HepG2 (cell line): ENCODE results near the gene RASA3. TPM values are rescaled to one million over a fixed set of nuclear protein-coding genes. Genes with fewer than 3 reads are reported as not detected.
A peak's percentile ranks its signal among the peaks of the same experiment; 100 is the strongest.

Source experiments
- ATAC-seq: fragments of 200-7000 bp; cut with Tn5 transposase; 3 replicates; pipeline ENCODE4 v1.9.1; 2020; ENCODE audit warnings: mild to moderate bottlenecking, moderate library complexity
- Bru-seq: library from RNA; stranded (reverse); fragments of 400-500 nt; gene quantifications from one replicate; lab custom pipeline; 2021; lab: Mats Ljungman, UMichigan
- BruChase-seq, 2 experiments: library from RNA; stranded (reverse); fragments of 400-500 nt; gene quantifications; one replicate each; lab custom pipeline; 2021; lab: Mats Ljungman, UMichigan
- BruUV-seq: library from RNA; stranded (reverse); fragments of 400-500 nt; replicated peaks from 2 replicates; lab custom pipeline; 2021; lab: Mats Ljungman, UMichigan
- CTCF ChIA-PET: fragments of 300-600 bp; formaldehyde crosslinking; extraction: SDS; loops from one replicate; lab custom pipeline; 2021; ENCODE audit warnings: low total read pairs, inconsistent platforms, low intra/inter-chr PET ratio; lab: Yijun Ruan, JAX
- POLR2A ChIA-PET: fragments of 350-600 bp; sonication (Branson Sonifier 250); formaldehyde crosslinking; loops from one replicate; lab custom pipeline; 2020; ENCODE audit warnings: antibody characterized with exemption, inconsistent platforms; lab: Yijun Ruan, JAX
- DNase-seq: peaks from one replicate; pipeline ENCODE4 v3.0.0-alpha.2; 2015; ENCODE audit warnings: low spot score
- FAIRE-seq: peaks from 3 replicates; lab custom pipeline; 2011; peaks lifted over from hg19 to GRCh38; lab: Jason Lieb, UNC
- H2AFZ ChIP-seq: one replicate; pipeline ENCODE4 v1.6.1; 2011; ENCODE audit warnings: low read length, inconsistent platforms
- H3K27ac ChIP-seq: fragments of 300-600 bp; 3 replicates; pipeline ENCODE4 v1.8.0; 2011; ENCODE audit warnings: mixed run types, mild to moderate bottlenecking, mixed read lengths, low read length, inconsistent platforms; ENCODE audit not compliant: insufficient read depth; ENCODE audit errors: extremely low read length
- H3K27me3 ChIP-seq, 2 experiments: fragments of 200-600 bp in 1 of 2; 2 replicates in 1 of 2; 3 replicates in 1 of 2; pipeline versions ENCODE4 v1.6.0 to v1.8.0; 2011; ENCODE audit warnings: low read length in 2 of 2, mild to moderate bottlenecking in 2 of 2, moderate library complexity in 2 of 2, inconsistent platforms in 1 of 2; ENCODE audit not compliant: insufficient read depth in 2 of 2, control insufficient read depth in 1 of 2
- H3K36me3 ChIP-seq, 2 experiments: fragments of 200-600 bp in 1 of 2; replicated peaks in 1 of 2; 2 replicates in 1 of 2; 3 replicates in 1 of 2; pipeline versions ENCODE4 v1.5.1 to v1.8.0; 2011; ENCODE audit warnings: low read length in 2 of 2, inconsistent platforms in 1 of 2; ENCODE audit not compliant: insufficient read depth in 2 of 2, control insufficient read depth in 1 of 2
- H3K4me1 ChIP-seq: 2 replicates; pipeline ENCODE4 v1.5.1; 2012; ENCODE audit warnings: low read length, inconsistent platforms; ENCODE audit not compliant: insufficient read depth
- H3K4me2 ChIP-seq: 2 replicates; pipeline ENCODE4 v1.6.0; 2011; ENCODE audit warnings: low read depth, low read length, inconsistent platforms
- H3K4me3 ChIP-seq, 3 experiments: fragments of 200-600 bp in 1 of 3; sonication (generic), shearing (Covaris generic) in 1 of 3; replicated peaks in 1 of 3; 2 replicates each; pipeline ENCODE4 v1.5.1; 2011 to 2016; ENCODE audit warnings: low read length in 3 of 3, inconsistent platforms in 2 of 3, low read depth in 2 of 3, mild to moderate bottlenecking in 2 of 3, control low read depth in 1 of 3, mixed read lengths in 1 of 3; ENCODE audit not compliant: insufficient read depth in 1 of 3
- H3K79me2 ChIP-seq: one replicate; pipeline ENCODE4 v1.6.1; 2011; ENCODE audit warnings: low read length, inconsistent platforms; ENCODE audit not compliant: insufficient read depth
- H3K9ac ChIP-seq: 2 replicates; pipeline ENCODE4 v1.6.0; 2011; ENCODE audit warnings: mild to moderate bottlenecking, low read depth, low read length, inconsistent platforms; ENCODE audit not compliant: insufficient read depth
- H3K9me3 ChIP-seq: 2 replicates; pipeline ENCODE4 v1.5.1; 2012; ENCODE audit warnings: mild to moderate bottlenecking, low read length
- H4K20me1 ChIP-seq: 2 replicates; pipeline ENCODE4 v1.6.0; 2011; ENCODE audit warnings: inconsistent platforms, mild to moderate bottlenecking, low read length, moderate library complexity; ENCODE audit not compliant: insufficient read depth
- CENPX ChIP-seq: sonication (generic); formaldehyde crosslinking; IDR thresholded peaks from 2 replicates; pipeline ENCODE4 v1.9.0; 2021; ENCODE audit warnings: mild to moderate bottlenecking, missing genetic modification reagents, moderate library complexity
- ZFY ChIP-seq: sonication (generic); formaldehyde crosslinking; IDR thresholded peaks from 2 replicates; pipeline ENCODE4 v1.4.0; 2020; ENCODE audit warnings: missing genetic modification reagents
- WGBS: methylation state at CpG from one replicate; pipeline ENCODE4 v1.1.6; 2017; ENCODE audit warnings: low lambda C conversion rate; 5-methylcytosine and 5-hydroxymethylcytosine counted together
- in situ Hi-C: cut with HindIII; loops from 2 replicates; pipeline ENCODE4 v1.10.0; 2017; ENCODE audit warnings: low pct_unique_long_range_greater_than_20kb; ENCODE audit not compliant: extremely low pct_ligation_motif_present
- intact Hi-C: fragments of 100-400 bp; cut with micrococcal nuclease; formaldehyde crosslinking; loops from one replicate; pipeline ENCODE4 v1.10.0; 2022; ENCODE audit not compliant: unreplicated experiment
- long read RNA-seq, 2 experiments: library from RNA in 1 of 2; library from polyadenylated mRNA in 1 of 2; stranded (forward) in 1 of 2; unstranded in 1 of 2; transcript quantifications; one replicate each; pipeline ENCODE4 v2.0.0, GENCODE V29; 2019 to 2022
- polyA minus RNA-seq, 3 experiments: library from RNA; depleted of rRNA, polyadenylated mRNA; stranded (reverse); fragments of >200 nt; gene quantifications; 2 replicates each; pipeline ENCODE4 v1.2.3, GENCODE V29; 2011; ENCODE audit warnings: low replicate concordance in 1 of 3
- polyA plus RNA-seq, 8 experiments: library from polyadenylated mRNA; depleted of rRNA in 3 of 8; stranded (reverse) in 7 of 8; unstranded in 1 of 8; fragments of >200 nt; fragmentation: Illumina TruSeq in 4 of 8; extraction: Trizol in 4 of 8; gene quantifications; 2 replicates each; pipeline versions ENCODE4 v1.2.1 to v1.2.3, GENCODE V29; 2011 to 2016; ENCODE audit warnings: low read depth in 4 of 8, missing spikeins in 1 of 8, mixed read lengths in 1 of 8; ENCODE audit not compliant: insufficient read depth in 1 of 8
- total RNA-seq, 5 experiments: library from RNA; depleted of rRNA; stranded (reverse); fragments of >200 nt; fragmentation: Illumina TruSeq; extraction: Trizol; gene quantifications; 2 replicates each; pipeline ENCODE4 v1.2.3, GENCODE V29; 2016; ENCODE audit warnings: low read depth in 1 of 5
- TF ChIP-seq, protein P1 (sequence below): sonication (generic); formaldehyde crosslinking; IDR thresholded peaks from 2 replicates; pipeline ENCODE4 v1.5.1; 2020; ENCODE audit warnings: mild to moderate bottlenecking, missing genetic modification reagents, borderline replicate concordance
- TF ChIP-seq, protein P2 (sequence below): sonication (generic); formaldehyde crosslinking; IDR thresholded peaks from 2 replicates; pipeline ENCODE4 v1.4.0; 2020; ENCODE audit warnings: missing genetic modification reagents, borderline replicate concordance
- TF ChIP-seq, protein P3 (sequence below): IDR thresholded peaks from 2 replicates; pipeline ENCODE4 v1.6.1; 2016; ENCODE audit warnings: low read depth

Gene RASA3, protein sequence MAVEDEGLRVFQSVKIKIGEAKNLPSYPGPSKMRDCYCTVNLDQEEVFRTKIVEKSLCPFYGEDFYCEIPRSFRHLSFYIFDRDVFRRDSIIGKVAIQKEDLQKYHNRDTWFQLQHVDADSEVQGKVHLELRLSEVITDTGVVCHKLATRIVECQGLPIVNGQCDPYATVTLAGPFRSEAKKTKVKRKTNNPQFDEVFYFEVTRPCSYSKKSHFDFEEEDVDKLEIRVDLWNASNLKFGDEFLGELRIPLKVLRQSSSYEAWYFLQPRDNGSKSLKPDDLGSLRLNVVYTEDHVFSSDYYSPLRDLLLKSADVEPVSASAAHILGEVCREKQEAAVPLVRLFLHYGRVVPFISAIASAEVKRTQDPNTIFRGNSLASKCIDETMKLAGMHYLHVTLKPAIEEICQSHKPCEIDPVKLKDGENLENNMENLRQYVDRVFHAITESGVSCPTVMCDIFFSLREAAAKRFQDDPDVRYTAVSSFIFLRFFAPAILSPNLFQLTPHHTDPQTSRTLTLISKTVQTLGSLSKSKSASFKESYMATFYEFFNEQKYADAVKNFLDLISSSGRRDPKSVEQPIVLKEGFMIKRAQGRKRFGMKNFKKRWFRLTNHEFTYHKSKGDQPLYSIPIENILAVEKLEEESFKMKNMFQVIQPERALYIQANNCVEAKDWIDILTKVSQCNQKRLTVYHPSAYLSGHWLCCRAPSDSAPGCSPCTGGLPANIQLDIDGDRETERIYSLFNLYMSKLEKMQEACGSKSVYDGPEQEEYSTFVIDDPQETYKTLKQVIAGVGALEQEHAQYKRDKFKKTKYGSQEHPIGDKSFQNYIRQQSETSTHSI
- total RNA-seq (2016; rRNA removed; fragmentation: Illumina TruSeq; extraction: Trizol) (not detected in 2 replicates), polyA plus RNA-seq (2011; rRNA removed) (0.05 and 0.07 TPM in 2 replicates), polyA minus RNA-seq (2011; rRNA and poly(A)+ RNA removed; ENCODE audit: low replicate concordance) (0.20 and 10.0 TPM in 2 replicates), Bru-seq, nascent RNA (percentile 8 among the genes with signal in this experiment), BruChase-seq, experiment 1, labeled RNA remaining after a 6-hour chase (percentile 12 among the genes with signal in this experiment), BruChase-seq, experiment 2, labeled RNA remaining after a 2-hour chase (percentile 13 among the genes with signal in this experiment)
- not detected in 2 replicates for total RNA-seq (2016; cell fraction: cytosol; rRNA removed; fragmentation: Illumina TruSeq; extraction: Trizol; ENCODE audit: low read depth)
- 0.06 and 0.09 TPM in 2 replicates for total RNA-seq (2016; cell fraction: insoluble cytoplasmic fraction; rRNA removed; fragmentation: Illumina TruSeq; extraction: Trizol)
- total RNA-seq (2016; cell fraction: membrane; rRNA removed; fragmentation: Illumina TruSeq; extraction: Trizol) = not detected in 2 replicates
- total RNA-seq (2016; cell fraction: nucleus; rRNA removed; fragmentation: Illumina TruSeq; extraction: Trizol) = 0.09 TPM in 1 of 2 replicates, not detected in the other
- polyA plus RNA-seq (2011; cell fraction: cytosol; rRNA removed) = 0.09 TPM in 2 replicates
- polyA plus RNA-seq (2011; cell fraction: nucleus; rRNA removed) = 0.14 and 0.21 TPM in 2 replicates
- polyA plus RNA-seq (2012) = 0.04 TPM in 1 of 2 replicates, not detected in the other
- polyA plus RNA-seq (2016; cell fraction: cytosol; fragmentation: Illumina TruSeq; extraction: Trizol; ENCODE audit: low read depth) = not detected in 2 replicates
- polyA plus RNA-seq (2016; cell fraction: insoluble cytoplasmic fraction; fragmentation: Illumina TruSeq; extraction: Trizol; ENCODE audit: low read depth) = not detected in 2 replicates
- not detected in 2 replicates for polyA plus RNA-seq (2016; cell fraction: membrane; fragmentation: Illumina TruSeq; extraction: Trizol; ENCODE audit: low read depth)
- 0.11 TPM in 1 of 2 replicates, not detected in the other for polyA plus RNA-seq (2016; cell fraction: nucleus; fragmentation: Illumina TruSeq; extraction: Trizol; ENCODE audit: insufficient read depth, low read depth)
- 0.20 and 0.26 TPM in 2 replicates for polyA minus RNA-seq (2011; cell fraction: cytosol; rRNA and poly(A)+ RNA removed)
- polyA minus RNA-seq (2011; cell fraction: nucleus; rRNA and poly(A)+ RNA removed) = 0.12 and 0.26 TPM in 2 replicates
- long read RNA-seq, experiment 1 = 0 reads
- long read RNA-seq, experiment 2 = 0 reads

DNA sequence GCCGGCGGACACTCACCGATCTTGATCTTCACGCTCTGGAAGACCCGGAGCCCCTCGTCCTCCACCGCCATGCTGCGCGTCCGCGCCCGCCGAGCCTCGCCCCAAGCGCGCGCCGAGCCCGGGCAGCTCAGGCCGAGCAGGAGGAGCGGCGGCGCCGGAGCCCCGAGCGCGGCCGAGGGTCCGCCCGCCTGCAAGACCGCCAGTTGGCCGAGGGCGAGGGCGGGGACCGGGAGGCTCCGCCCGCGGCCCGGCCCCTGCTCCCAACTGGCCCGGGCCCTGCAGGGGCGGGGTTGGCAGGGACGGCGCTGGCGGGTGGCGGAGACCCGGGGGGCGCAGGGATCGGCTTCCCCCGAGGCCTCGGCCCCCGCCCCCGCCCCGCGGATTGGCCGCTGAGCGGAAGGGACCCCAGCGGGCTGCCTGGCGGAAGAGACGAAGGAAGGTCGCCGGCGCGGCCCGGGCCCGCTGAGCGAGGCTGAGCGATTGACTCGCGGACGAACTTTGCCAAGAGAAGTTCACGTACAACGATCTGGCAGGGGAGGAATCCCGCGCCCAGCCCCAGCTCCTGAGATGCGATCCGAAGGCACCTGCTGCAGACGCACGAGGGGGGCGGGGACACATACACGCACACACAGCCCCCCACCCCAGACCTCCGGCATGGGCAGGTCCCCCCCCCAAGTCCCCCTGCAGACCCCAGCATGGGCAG is at the start of gene RASA3:
RASA3 (minus strand) TSS at position 205 of the 703 bp plus-strand sequence; CDS start at position 71, 134 bp downstream.
- FAIRE-seq = no peak
- no peaks in the 10 kb centered on the region for H3K4me1 ChIP-seq
- intact Hi-C loops (no loop called here), in situ Hi-C loops (no loop called here)
- ChIA-PET POLR2A (no interaction called here), CTCF (no interaction called here)
- H2AFZ ChIP-seq = no peak within 1 kb of the TSS
- 0 out of 2 replicates have a peak within 1 kb of the TSS, but pooled peaks have one; percentile 39 for H3K4me2 ChIP-seq
- WGBS = 47% methylated on average over 3 of the region's 81 CpGs
- no peaks in the 10 kb centered on the region for H3K9me3 ChIP-seq
- H3K36me3 ChIP-seq = no peaks in the 10 kb centered on the region
- no peak within 1 kb of the TSS for H3K27ac ChIP-seq
- BruUV-seq = no TSS peak
- peak; percentile 80 for ATAC-seq
- H3K79me2 ChIP-seq = no peaks in the 10 kb centered on the region
- H3K9ac ChIP-seq = no peak within 1 kb of the TSS
- peaks cover 2% of the 10 kb centered on the region; the same call in 1 of the 2 replicates for H4K20me1 ChIP-seq
- no peak for DNase-seq
- H3K27me3 ChIP-seq = peaks cover 14 to 65% of the 10 kb centered on the region in 2 experiments
- H3K4me3 ChIP-seq = peak within 1 kb of the TSS in 1 of 3 experiments; percentile 10; a peak in 3 of 6 replicates
- TF ChIP-seq ZFY (CRISPR knock-in tag) (no peak), CENPX (CRISPR knock-in tag) (no peak)
- TF ChIP-seq, protein P1, sequence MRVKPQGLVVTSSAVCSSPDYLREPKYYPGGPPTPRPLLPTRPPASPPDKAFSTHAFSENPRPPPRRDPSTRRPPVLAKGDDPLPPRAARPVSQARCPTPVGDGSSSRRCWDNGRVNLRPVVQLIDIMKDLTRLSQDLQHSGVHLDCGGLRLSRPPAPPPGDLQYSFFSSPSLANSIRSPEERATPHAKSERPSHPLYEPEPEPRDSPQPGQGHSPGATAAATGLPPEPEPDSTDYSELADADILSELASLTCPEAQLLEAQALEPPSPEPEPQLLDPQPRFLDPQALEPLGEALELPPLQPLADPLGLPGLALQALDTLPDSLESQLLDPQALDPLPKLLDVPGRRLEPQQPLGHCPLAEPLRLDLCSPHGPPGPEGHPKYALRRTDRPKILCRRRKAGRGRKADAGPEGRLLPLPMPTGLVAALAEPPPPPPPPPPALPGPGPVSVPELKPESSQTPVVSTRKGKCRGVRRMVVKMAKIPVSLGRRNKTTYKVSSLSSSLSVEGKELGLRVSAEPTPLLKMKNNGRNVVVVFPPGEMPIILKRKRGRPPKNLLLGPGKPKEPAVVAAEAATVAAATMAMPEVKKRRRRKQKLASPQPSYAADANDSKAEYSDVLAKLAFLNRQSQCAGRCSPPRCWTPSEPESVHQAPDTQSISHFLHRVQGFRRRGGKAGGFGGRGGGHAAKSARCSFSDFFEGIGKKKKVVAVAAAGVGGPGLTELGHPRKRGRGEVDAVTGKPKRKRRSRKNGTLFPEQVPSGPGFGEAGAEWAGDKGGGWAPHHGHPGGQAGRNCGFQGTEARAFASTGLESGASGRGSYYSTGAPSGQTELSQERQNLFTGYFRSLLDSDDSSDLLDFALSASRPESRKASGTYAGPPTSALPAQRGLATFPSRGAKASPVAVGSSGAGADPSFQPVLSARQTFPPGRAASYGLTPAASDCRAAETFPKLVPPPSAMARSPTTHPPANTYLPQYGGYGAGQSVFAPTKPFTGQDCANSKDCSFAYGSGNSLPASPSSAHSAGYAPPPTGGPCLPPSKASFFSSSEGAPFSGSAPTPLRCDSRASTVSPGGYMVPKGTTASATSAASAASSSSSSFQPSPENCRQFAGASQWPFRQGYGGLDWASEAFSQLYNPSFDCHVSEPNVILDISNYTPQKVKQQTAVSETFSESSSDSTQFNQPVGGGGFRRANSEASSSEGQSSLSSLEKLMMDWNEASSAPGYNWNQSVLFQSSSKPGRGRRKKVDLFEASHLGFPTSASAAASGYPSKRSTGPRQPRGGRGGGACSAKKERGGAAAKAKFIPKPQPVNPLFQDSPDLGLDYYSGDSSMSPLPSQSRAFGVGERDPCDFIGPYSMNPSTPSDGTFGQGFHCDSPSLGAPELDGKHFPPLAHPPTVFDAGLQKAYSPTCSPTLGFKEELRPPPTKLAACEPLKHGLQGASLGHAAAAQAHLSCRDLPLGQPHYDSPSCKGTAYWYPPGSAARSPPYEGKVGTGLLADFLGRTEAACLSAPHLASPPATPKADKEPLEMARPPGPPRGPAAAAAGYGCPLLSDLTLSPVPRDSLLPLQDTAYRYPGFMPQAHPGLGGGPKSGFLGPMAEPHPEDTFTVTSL (CRISPR knock-in tag) = no peak
- TF ChIP-seq, protein P2, sequence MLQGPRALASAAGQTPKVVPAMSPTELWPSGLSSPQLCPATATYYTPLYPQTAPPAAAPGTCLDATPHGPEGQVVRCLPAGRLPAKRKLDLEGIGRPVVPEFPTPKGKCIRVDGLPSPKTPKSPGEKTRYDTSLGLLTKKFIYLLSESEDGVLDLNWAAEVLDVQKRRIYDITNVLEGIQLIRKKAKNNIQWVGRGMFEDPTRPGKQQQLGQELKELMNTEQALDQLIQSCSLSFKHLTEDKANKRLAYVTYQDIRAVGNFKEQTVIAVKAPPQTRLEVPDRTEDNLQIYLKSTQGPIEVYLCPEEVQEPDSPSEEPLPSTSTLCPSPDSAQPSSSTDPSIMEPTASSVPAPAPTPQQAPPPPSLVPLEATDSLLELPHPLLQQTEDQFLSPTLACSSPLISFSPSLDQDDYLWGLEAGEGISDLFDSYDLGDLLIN (CRISPR knock-in tag) = no peak
- TF ChIP-seq, protein P3, sequence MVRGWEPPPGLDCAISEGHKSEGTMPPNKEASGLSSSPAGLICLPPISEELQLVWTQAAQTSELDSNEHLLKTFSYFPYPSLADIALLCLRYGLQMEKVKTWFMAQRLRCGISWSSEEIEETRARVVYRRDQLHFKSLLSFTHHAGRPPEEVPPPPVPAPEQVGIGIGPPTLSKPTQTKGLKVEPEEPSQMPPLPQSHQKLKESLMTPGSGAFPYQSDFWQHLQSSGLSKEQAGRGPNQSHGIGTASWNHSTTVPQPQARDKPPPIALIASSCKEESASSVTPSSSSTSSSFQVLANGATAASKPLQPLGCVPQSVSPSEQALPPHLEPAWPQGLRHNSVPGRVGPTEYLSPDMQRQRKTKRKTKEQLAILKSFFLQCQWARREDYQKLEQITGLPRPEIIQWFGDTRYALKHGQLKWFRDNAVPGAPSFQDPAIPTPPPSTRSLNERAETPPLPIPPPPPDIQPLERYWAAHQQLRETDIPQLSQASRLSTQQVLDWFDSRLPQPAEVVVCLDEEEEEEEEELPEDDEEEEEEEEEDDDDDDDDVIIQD = no peak
